Thoracic aorta (tissue), 2 donors: Measurements from ENCODE around the gene GIT2. TPM values are rescaled to one million over a fixed set of nuclear protein-coding genes. Genes with fewer than 3 reads are reported as not detected.

Source experiments
- ATAC-seq: fragments of 150-250 bp; one replicate; pipeline ENCODE4 v1.8.0; 2017; ENCODE audit warnings: low read depth; ENCODE audit not compliant: insufficient number of reproducible peaks, low FRiP score
- DNase-seq: peaks from one replicate; pipeline ENCODE4 v3.0.0-alpha.2; 2020; ENCODE audit warnings: low spot score
- H3K27ac ChIP-seq, 2 donors: fragments of 200-600 bp; sonication (generic); 1 replicate in 1 of 2; 2 replicates in 1 of 2; pipeline ENCODE4 v1.5.1; 2016; ENCODE audit warnings: mild to moderate bottlenecking in 2 of 2, moderate library complexity in 2 of 2
- H3K27me3 ChIP-seq: fragments of 200-600 bp; sonication (generic); replicated peaks from 2 replicates; pipeline ENCODE4 v1.6.0; 2016; ENCODE audit warnings: mild to moderate bottlenecking; ENCODE audit not compliant: insufficient read depth
- H3K36me3 ChIP-seq: fragments of 200-600 bp; sonication (generic); one replicate; pipeline ENCODE4 v1.5.1; 2016
- H3K4me1 ChIP-seq, 2 donors: fragments of 200-600 bp; sonication (generic); 1 replicate in 1 of 2; 2 replicates in 1 of 2; pipeline versions ENCODE4 v1.5.1 to v1.6.0; 2016; ENCODE audit warnings: low read depth in 2 of 2, mild to moderate bottlenecking in 1 of 2; ENCODE audit not compliant: control insufficient read depth in 1 of 2
- H3K4me3 ChIP-seq: fragments of 200-600 bp; sonication (generic); 2 replicates; pipeline ENCODE4 v1.5.1; 2016; ENCODE audit warnings: mild to moderate bottlenecking
- H3K9me3 ChIP-seq: fragments of 200-600 bp; sonication (generic); 2 replicates; pipeline ENCODE4 v1.5.1; 2016
- total RNA-seq, 2 donors: library from RNA; depleted of rRNA; stranded (reverse); fragments of >200 nt; gene quantifications; one replicate each; pipeline versions ENCODE4 v1.1.0 to v1.2.3, GENCODE V29; 2016
- TF ChIP-seq, protein P1 (sequence below): fragments of 200-600 bp; sonication (generic); IDR thresholded peaks from one replicate; pipeline ENCODE4 v1.5.1; 2019; ENCODE audit warnings: antibody characterized with exemption

GIT2 gene
- total RNA-seq, 2 donors from 2014 or later = 45.2 to 71.5 TPM

- Histone ChIP-seq H3K4me1 (peaks cover 0 to 5% of the 10 kb centered on the region in 2 donors), H3K27ac (peak overlapping the region in 1 of 2 donors; percentile 17), H3K9me3 (no peaks in the 10 kb centered on the region), H3K36me3 (no peaks in the 10 kb centered on the region), H3K27me3 (no peaks in the 10 kb centered on the region), H3K4me3 (no peak overlapping the region)
- DNase-seq = no peak
- peak; percentile 43 for ATAC-seq
- TF ChIP-seq, protein P1, sequence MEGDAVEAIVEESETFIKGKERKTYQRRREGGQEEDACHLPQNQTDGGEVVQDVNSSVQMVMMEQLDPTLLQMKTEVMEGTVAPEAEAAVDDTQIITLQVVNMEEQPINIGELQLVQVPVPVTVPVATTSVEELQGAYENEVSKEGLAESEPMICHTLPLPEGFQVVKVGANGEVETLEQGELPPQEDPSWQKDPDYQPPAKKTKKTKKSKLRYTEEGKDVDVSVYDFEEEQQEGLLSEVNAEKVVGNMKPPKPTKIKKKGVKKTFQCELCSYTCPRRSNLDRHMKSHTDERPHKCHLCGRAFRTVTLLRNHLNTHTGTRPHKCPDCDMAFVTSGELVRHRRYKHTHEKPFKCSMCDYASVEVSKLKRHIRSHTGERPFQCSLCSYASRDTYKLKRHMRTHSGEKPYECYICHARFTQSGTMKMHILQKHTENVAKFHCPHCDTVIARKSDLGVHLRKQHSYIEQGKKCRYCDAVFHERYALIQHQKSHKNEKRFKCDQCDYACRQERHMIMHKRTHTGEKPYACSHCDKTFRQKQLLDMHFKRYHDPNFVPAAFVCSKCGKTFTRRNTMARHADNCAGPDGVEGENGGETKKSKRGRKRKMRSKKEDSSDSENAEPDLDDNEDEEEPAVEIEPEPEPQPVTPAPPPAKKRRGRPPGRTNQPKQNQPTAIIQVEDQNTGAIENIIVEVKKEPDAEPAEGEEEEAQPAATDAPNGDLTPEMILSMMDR = no peak
Measured at GRCh38 chr12:109888179-109889020, 107.8 kb downstream of the GIT2 start.

- H3K27me3 ChIP-seq = no peaks in the 10 kb centered on the region
- no peak overlapping the region for H3K27ac ChIP-seq
- H3K4me1 ChIP-seq = peaks cover 4 to 8% of the 10 kb centered on the region in 2 donors
- DNase-seq (no peak), ATAC-seq (no peak)
- H3K9me3 ChIP-seq = no peaks in the 10 kb centered on the region
- no peak overlapping the region for H3K4me3 ChIP-seq
- TF ChIP-seq, protein P1 = no peak
- H3K36me3 ChIP-seq = no peaks in the 10 kb centered on the region
Measured at GRCh38 chr12:109885616-109886015, 110.6 kb downstream of the GIT2 start.

- Histone ChIP-seq H3K36me3 (no peaks in the 10 kb centered on the region), H3K4me3 (no peak overlapping the region), H3K9me3 (no peaks in the 10 kb centered on the region), H3K4me1 (peaks cover 14 to 17% of the 10 kb centered on the region in 2 donors), H3K27me3 (no peaks in the 10 kb centered on the region), H3K27ac (no peak overlapping the region)
- ATAC-seq (no peak), DNase-seq (no peak)
- TF ChIP-seq, protein P1 = no peak
Measured at GRCh38 chr12:109883461-109883860, 112.7 kb downstream of the GIT2 start.

GRCh38 chr12:109881752-109882151, 114.4 kb downstream of the GIT2 start:
- Histone ChIP-seq H3K36me3 (no peaks in the 10 kb centered on the region), H3K9me3 (no peaks in the 10 kb centered on the region), H3K27ac (no peak overlapping the region), H3K4me3 (no peak overlapping the region), H3K27me3 (no peaks in the 10 kb centered on the region), H3K4me1 (peaks cover 9 to 33% of the 10 kb centered on the region in 2 donors)
- DNase-seq (no peak), ATAC-seq (no peak)
- TF ChIP-seq, protein P1 = no peak

DNA sequence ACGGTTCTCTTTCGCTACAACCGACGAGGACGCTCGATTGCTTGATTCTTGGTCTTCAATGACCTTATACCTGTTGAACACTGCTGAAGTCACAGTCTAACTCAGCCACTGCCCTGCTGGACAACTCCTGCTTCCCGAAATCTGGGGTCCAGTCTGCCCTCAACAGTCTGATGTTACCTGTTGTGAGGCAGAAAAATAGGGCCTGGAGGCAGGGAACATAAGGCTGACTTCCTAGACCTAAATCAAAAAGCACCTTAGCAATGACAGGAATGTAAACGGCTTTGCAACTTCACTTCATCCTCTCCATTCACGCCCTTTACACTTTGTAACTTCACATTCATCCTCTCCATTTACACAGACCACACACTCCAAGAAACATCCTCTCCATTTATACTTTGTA, 115.2 kb downstream of the GIT2 start:
- ATAC-seq = no peak
- H3K4me1 ChIP-seq = peaks cover 9 to 41% of the 10 kb centered on the region in 2 donors
- H3K9me3 ChIP-seq = no peaks in the 10 kb centered on the region
- no peaks in the 10 kb centered on the region for H3K27me3 ChIP-seq
- no peaks in the 10 kb centered on the region for H3K36me3 ChIP-seq
- peak overlapping the region in 1 of 2 donors; percentile 9 for H3K27ac ChIP-seq
- H3K4me3 ChIP-seq = peak overlapping the region; percentile 81
- no peak for DNase-seq
- TF ChIP-seq, protein P1 = no peak
